ENCODE results near the gene HSPA12B. TPM values are rescaled to one million over a fixed set of nuclear protein-coding genes. Genes with fewer than 3 reads are reported as not detected.
A peak's percentile ranks its signal among the peaks of the same experiment; 100 is the strongest.

Gene HSPA12B
- polyA plus RNA-seq, 2 of the 4 experiments (the other 2 are of a cell fraction): 0.37 to 1.2 TPM

DNA sequence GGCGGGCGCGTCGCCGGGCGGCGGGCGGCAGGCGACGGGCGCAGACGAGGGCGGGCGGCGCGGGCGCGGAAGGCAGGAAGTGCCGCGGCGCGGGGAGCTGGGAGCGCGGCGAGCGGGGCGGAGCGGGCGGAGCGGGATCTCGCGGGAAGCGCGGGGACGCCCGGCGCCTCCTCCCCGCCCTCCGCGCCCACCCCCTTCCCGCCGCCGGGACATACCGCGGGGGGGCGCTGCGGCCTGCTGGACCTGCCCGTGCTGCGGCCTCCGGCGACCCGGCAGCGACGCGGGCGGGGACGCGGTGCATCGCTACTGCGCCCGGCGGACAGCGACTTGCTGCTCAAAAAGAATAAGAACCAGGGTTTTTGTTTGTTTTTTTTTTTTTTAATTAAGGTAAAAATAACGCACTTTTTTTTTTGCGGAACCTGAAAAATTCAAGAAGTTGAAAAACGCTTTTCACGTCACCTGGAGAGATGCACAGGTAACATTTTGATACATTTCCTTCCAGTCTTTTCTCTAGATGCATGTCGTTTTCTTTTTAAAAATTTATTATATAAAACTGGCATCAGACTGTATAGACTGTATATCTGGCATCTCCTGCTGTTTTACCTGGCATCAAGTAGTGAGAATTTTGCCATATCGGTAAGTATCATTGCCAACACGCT lies 54.3 kb downstream of the HSPA12B start, which contains the start of gene CENPB:
CENPB (minus strand) TSS at position 76 of the 659 bp plus-strand sequence. CDS start 257 bp downstream, outside the sequence.
- ATAC-seq (peak; percentile 86 to 87), FAIRE-seq (no peak), DNase-seq (ENCODE audit: low read depth in 1 of 2, low spot score in 1 of 2) (peak; percentile 84 to 91)
- Histone ChIP-seq H3K4me2 (peak within 1 kb of the TSS; percentile 97), H3K4me1 (peaks cover 43% of the 10 kb centered on the region), H3K27ac (peak within 1 kb of the TSS; percentile 88 to 96), H3K9me3 (no peaks in the 10 kb centered on the region), H3K4me3 (peak within 1 kb of the TSS; percentile 86)
- 8% methylated on average over 26 of the region's 70 CpGs for WGBS (ENCODE audit: missing lambda C conversion rate)
- TF ChIP-seq MYC (IDR thresholded peaks at IDR 0.05; ENCODE audit: borderline replicate concordance, low read length) (peak; percentile 50; the same call in 1 of the 2 replicates), JUNB (IDR thresholded peaks at IDR 0.05) (no peak), CHD2 (IDR thresholded peaks at IDR 0.05; ENCODE audit: low read length, partially characterized antibody) (peak; percentile 91), RAD21 (conservative IDR thresholded peaks at IDR 0.05 in 1 of 2, IDR thresholded peaks at IDR 0.05 in 1 of 2) (peak; percentile 81 to 99), RARB (CRISPR knock-in tag; IDR thresholded peaks at IDR 0.05) (no peak), JUN (IDR thresholded peaks at IDR 0.05) (peak; percentile 77 to 83; a peak in 3 of 5 replicates), SMC3 (IDR thresholded peaks at IDR 0.05) (peak; percentile 99), SREBF2 (IDR thresholded peaks at IDR 0.05) (no peak), MAZ (IDR thresholded peaks at IDR 0.05; ENCODE audit: borderline replicate concordance, low read depth, low read length) (peak; percentile 84; the same call in 1 of the 2 replicates), KDM1A (IDR thresholded peaks at IDR 0.05; ENCODE audit: low read depth) (no peak), ZC3H11A (IDR thresholded peaks at IDR 0.05) (no peak), POLR2A (IDR thresholded peaks at IDR 0.05; ENCODE audit: low read length) (peak; percentile 47)
- TF ChIP-seq, protein P1, sequence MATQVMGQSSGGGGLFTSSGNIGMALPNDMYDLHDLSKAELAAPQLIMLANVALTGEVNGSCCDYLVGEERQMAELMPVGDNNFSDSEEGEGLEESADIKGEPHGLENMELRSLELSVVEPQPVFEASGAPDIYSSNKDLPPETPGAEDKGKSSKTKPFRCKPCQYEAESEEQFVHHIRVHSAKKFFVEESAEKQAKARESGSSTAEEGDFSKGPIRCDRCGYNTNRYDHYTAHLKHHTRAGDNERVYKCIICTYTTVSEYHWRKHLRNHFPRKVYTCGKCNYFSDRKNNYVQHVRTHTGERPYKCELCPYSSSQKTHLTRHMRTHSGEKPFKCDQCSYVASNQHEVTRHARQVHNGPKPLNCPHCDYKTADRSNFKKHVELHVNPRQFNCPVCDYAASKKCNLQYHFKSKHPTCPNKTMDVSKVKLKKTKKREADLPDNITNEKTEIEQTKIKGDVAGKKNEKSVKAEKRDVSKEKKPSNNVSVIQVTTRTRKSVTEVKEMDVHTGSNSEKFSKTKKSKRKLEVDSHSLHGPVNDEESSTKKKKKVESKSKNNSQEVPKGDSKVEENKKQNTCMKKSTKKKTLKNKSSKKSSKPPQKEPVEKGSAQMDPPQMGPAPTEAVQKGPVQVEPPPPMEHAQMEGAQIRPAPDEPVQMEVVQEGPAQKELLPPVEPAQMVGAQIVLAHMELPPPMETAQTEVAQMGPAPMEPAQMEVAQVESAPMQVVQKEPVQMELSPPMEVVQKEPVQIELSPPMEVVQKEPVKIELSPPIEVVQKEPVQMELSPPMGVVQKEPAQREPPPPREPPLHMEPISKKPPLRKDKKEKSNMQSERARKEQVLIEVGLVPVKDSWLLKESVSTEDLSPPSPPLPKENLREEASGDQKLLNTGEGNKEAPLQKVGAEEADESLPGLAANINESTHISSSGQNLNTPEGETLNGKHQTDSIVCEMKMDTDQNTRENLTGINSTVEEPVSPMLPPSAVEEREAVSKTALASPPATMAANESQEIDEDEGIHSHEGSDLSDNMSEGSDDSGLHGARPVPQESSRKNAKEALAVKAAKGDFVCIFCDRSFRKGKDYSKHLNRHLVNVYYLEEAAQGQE (IDR thresholded peaks at IDR 0.05): peak; percentile 83
- TF ChIP-seq, protein P2, sequence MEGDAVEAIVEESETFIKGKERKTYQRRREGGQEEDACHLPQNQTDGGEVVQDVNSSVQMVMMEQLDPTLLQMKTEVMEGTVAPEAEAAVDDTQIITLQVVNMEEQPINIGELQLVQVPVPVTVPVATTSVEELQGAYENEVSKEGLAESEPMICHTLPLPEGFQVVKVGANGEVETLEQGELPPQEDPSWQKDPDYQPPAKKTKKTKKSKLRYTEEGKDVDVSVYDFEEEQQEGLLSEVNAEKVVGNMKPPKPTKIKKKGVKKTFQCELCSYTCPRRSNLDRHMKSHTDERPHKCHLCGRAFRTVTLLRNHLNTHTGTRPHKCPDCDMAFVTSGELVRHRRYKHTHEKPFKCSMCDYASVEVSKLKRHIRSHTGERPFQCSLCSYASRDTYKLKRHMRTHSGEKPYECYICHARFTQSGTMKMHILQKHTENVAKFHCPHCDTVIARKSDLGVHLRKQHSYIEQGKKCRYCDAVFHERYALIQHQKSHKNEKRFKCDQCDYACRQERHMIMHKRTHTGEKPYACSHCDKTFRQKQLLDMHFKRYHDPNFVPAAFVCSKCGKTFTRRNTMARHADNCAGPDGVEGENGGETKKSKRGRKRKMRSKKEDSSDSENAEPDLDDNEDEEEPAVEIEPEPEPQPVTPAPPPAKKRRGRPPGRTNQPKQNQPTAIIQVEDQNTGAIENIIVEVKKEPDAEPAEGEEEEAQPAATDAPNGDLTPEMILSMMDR (IDR thresholded peaks at IDR 0.05): peak; percentile 99
- TF ChIP-seq, protein P3, sequence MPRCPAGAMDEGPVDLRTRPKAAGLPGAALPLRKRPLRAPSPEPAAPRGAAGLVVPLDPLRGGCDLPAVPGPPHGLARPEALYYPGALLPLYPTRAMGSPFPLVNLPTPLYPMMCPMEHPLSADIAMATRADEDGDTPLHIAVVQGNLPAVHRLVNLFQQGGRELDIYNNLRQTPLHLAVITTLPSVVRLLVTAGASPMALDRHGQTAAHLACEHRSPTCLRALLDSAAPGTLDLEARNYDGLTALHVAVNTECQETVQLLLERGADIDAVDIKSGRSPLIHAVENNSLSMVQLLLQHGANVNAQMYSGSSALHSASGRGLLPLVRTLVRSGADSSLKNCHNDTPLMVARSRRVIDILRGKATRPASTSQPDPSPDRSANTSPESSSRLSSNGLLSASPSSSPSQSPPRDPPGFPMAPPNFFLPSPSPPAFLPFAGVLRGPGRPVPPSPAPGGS (IDR thresholded peaks at IDR 0.05): peak; percentile 65; the same call in 1 of the 3 replicates
- ChIA-PET CTCF (interaction anchor here (0.6 to 56.5 kb wide), 24 partner anchors 9 to 285 kb away, joined by 3 to 1634 read pairs (median 6); partner anchors contain the start of genes ADISSP, CDC25B and HSPA12B), POLR2A (interaction anchor here (0.6 to 3.0 kb wide), 11 partner anchors 9 to 428 kb away, joined by 3 to 40 read pairs (median 5); partner anchors contain the start of genes AP5S1 and CDC25B)

GRCh38 chr20:3787324-3788014 lies 55.0 kb downstream of the HSPA12B start:
- H3K4me2 ChIP-seq: peak overlapping the region; percentile 84
- TF ChIP-seq BHLHE40 (IDR thresholded peaks at IDR 0.05; ENCODE audit: low read depth, low read length) (no peak), ZSCAN20 (CRISPR knock-in tag; IDR thresholded peaks at IDR 0.05) (no peak), NPAS2 (CRISPR knock-in tag; IDR thresholded peaks at IDR 0.05; ENCODE audit: borderline replicate concordance) (no peak), CBX2 (IDR thresholded peaks at IDR 0.05; ENCODE audit: borderline replicate concordance, low read depth) (no peak), NFE2L2 (conservative IDR thresholded peaks at IDR 0.05; ENCODE audit: low read length) (no peak), ZNF302 (CRISPR knock-in tag; IDR thresholded peaks at IDR 0.05) (no peak), SMC3 (IDR thresholded peaks at IDR 0.05) (no peak)
- TF ChIP-seq, protein P4, sequence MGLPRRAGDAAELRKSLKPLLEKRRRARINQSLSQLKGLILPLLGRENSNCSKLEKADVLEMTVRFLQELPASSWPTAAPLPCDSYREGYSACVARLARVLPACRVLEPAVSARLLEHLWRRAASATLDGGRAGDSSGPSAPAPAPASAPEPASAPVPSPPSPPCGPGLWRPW (IDR thresholded peaks at IDR 0.05): no peak
- ATAC-seq (no peak), FAIRE-seq (peak; percentile 88), DNase-seq (ENCODE audit: low read depth in 1 of 2, low spot score in 1 of 2) (no peak)
- peak overlapping the region; percentile 88 to 96 for H3K27ac ChIP-seq
- H3K4me3 ChIP-seq: peak overlapping the region; percentile 86
- no peaks in the 10 kb centered on the region for H3K9me3 ChIP-seq
- CTCF ChIA-PET: interaction anchor here (0.7 to 56.5 kb wide), 14 partner anchors 8 to 110 kb away, joined by 3 to 1634 read pairs (median 7); partner anchors contain the start of genes ADISSP, CDC25B and HSPA12B
- WGBS (ENCODE audit: missing lambda C conversion rate): 85% methylated on average over 5 of the region's 5 CpGs
- peaks cover 43% of the 10 kb centered on the region for H3K4me1 ChIP-seq
- POLR2A ChIA-PET: interaction anchor here (1.0 to 3.0 kb wide), 6 partner anchors 9 to 67 kb away, joined by 3 to 40 read pairs (median 12); partner anchors contain the start of genes AP5S1 and CDC25B
